DMS79 (cell line): Measurements from ENCODE around the gene AVP.

Source experiments
- DNase-seq: peaks from one replicate; lab custom pipeline; 2025; lab: John Stamatoyannopoulos, UW

The AVP gene

DNA sequence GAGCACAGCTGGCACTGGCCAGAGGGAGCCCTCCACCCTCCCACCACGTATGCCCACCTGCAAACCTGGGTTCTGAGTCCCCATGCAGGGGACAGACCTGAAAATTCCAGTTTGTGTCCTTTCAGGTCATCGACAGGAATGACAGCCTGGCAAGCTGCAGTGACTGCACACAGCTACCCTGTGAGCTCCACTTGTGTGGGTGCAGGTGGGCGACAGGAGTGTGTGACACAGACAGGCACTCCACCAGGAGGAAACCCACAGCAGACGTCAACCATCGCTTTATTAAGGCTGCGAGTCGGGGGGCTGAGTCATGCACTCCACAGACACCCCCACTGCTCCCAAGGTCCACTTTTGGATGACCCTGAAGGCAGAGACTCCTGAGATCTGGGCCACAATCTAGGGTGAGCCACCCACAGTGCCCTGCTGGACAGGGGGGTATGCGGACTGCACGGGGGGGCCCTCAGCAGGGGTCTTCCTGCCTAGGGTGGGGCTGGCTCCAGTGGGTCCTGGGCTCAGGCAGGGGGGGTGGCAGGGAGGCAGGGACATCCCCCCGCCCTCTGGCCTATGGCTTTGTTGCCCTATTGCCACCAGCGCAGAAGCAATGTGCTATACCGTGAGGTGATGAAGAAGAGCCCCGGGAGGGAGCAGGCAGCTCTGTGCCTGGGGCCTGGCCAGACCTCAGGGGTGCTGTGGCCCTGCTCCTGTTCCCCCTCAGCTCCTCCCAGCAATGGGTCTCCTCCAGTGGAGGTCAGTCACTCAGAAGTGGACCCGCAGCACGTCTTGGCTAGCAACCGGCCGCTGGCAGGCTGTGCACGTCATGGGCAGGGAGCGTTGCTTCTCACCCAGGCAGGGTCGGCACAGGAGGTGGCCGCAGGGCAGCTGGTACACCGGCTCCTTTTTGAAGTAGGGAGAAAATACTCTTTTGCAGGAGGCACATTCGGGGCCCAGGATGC is 25.1 kb upstream of the AVP start:
- DNase-seq, result no peak

DNA sequence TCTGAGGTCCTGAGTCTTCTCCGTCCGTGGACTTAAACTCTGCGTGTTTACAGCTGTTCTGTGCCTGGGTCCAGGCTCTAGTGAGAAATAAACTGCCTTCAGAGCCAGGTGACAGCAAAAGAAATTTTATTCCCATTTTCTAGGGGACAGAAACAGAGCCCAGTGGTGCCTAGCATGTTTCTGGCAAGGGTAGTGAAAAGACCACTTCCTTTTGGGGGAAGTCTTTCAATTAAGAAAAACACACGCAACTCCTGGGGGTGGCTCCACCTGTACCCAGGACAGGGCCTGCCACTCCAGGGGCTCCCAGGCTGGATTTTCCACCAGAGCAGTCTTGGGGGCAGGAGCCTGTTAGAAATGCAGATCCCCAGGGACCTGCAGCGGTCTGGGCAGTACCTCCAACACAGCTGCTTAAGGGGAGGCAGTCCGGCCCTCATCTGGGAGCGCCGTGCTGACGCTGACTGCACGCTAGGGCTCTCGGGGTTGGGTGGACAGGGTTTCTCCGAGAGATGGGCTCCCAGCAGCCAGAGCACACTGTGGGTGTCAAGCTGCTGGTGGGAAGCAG is 23.0 kb upstream of the AVP start:
- DNase-seq, result no peak

DNA sequence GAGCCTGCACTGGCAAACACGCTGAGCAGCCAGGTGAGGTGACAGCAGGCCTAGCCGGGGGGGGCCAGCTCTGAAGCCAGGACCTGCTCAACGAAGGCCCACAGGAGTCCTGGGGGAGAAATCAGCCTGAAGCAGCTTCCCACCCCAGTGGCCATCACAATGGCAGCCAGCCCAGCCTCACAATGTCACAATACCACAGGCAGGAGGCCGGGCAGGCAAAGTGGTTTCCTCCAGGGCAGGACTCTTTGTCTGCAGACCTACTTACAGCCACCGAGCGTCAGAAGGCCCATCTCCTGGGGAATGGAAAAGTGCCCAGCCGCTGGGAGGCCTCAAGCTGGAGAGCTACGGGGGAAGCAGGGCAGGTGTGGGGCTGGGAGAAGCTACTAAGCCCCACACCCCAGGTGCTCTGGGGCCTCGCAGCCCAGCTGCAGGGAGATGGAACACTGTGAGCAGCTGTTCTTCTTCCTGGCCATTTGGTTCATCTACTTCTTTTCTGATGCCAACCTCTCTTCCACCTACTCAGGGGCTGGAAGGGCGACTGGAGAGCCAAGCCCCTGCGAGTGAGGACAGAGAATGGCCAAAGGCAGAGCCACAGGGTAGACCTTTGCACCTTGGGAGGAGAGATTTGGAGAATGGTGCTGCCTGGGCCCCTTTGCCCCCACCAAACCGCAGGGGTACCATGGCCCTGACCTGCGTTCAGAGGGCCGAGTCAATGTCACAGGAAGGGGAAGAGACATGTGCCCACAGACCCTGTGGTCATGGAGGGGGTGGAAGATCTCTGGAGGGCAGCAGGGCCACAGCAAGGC is 22.3 kb upstream of the AVP start:
- no peak for DNase-seq

DNA sequence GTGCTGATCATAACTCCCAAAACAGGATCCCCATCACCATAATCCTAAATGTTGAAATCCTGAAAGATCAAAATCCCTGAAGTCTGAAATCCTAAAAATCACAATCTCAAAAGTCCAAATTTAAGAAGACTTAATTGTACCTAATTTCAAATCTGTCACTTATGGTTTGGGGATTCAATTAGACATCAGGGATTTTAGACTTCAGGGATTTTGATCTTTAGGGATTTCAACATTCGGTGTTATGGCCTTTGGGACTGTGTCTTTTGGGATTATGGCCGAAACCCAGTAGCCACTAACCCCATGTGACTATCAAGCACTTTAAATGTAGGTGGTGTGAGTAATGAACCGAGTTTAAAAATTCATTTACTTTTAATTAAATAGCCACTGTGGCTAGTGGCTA is 21.7 kb upstream of the AVP start:
- no peak for DNase-seq

DNA sequence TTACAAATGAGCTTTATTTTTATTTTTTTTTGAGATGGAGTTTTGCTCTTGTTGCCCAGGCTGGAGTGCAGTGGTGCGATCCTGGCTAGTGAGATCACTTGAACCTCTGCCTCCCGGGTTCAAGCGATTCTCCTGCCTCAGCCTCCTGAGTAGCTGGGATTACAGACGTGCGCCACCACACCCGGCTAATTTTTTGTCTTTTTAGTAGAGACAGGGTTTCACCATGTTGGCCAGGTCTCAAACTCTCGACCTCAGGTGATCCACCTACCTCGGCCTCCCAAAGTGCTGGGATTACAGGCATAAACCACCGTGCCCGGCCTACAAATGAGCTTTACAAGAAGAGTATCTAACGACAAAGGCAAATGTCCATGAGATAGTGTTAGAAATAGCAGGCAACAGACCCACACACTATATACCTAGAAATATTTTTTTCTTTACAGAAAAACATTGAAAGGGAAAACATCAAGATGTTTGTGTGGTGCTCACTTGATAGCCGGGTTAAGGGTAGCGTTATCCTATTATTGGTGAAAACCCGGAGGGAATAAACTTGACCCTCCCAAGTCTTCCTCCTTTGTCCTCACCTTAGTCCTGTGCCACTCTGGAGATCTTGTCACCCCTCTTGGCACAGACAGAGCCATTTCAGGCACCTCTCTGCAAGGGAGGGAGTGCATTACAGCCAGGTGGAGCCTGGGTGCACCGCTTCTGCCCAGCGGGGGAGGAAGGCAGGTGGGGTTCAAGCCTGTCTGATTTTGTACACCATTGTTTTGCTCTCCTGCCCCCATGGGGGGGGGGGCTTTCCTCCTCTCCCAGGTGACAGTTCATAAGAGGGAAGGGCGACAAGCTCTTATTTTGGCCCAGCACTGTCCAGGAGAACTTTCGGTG is 21.0 kb upstream of the AVP start:
- no peak for DNase-seq

DNA sequence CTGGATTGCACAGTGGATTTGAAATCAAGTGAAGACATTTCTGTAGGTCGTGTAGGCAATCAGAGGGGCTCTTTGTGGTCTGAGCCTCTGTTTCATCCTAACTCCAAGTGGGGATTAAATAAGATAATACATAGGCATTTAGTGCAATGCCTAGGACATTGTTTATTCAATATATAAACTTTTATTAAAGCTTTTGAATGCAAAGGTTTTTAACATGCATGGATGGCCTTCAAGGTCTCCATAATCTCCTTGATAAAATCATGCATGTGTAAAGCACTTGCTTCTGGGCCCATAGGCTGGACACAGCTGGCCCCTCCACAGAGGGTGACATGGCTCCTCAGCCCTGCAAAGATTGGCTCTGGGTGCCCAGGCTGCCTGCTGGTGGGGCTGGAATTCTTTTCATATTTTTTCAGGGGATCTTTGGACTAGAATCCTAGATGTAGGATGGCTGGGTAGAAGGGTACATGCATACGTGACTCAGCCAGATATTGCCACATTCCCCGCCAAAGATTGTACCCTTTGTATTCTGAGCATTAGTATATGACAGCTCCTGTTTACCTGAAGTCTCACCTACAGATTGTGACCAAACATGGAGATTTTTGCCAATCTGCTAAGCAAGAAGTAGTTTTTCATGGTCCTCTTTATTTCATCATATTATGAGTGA is 19.0 kb upstream of the AVP start:
- no peak for DNase-seq

DNA sequence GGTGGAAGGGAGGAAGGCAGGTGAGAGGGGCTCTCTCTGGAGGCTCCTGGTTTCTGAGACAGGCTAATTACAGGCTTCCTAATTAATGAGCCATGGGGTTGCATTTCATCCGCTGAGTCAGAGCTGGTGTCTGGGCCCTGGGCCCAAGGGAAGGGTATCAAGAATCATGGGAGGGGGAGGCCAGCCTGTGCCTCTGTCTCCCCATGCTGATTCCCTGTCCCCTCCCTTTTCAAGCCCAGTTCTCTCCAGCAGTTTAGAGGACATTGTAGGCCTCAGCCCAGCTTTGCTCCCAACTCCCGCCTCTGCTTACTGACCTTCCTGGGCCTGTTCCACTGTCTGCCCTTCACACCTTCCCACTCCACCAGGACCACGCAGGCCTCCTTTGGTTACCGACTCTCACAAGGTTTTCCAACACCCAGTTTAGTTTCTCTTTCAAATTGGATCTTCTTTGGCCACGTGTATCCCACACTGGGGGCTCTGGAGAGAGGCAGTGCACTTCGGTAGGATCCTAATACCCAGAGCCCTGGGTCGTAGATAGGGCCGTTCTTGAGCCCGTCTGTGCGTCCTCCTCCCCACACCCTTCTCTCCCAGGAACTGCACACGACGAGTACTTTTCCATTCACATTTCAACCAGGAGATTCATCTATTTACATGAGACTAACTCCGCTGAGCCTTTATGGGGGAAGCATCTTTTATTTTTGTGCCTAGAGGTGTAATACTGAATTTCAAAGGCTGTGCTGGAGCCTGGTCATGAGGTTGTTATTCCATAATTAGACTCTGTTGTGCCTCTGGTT is 18.2 kb upstream of the AVP start:
- no peak for DNase-seq

DNA sequence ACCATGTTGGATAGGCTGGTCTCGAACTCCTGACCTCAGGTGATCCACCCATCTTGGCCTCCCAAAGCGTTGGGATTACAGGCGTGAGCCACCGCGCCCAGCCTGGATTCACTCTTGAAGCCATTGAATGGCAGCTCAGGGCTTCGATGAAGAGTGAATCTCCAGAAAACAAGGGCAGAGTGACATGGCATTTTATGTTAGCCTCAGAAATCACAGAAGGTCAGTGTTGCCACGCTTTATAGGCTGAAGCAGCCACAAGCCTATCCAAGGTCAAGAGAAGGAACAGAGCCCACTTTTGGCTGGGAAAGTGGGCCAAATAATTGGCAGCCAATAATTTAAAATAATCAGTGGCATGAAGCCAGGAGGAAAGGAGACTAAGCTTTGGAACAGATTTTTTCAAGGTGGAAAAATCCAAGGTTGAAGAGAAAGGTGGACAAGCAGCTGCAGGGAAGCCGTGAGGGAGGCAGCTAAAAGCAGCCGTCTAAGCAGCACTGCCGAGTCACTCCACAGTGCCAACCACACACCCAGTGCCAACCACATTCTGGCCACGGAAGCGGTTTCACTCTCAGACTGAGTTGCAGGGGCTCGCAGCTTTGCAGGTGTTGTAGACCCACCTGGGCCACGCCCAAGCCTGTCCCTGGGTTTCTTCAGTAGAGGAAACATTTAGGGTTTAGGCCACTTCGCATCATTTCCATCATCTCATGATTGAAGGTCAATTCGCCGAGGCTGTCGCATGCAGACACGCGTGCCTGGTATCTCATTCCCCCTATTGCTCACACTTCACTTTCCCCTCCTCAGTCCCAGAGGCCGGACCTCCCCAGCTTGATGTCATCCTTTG is 17.4 kb upstream of the AVP start:
- DNase-seq, result no peak

DNA sequence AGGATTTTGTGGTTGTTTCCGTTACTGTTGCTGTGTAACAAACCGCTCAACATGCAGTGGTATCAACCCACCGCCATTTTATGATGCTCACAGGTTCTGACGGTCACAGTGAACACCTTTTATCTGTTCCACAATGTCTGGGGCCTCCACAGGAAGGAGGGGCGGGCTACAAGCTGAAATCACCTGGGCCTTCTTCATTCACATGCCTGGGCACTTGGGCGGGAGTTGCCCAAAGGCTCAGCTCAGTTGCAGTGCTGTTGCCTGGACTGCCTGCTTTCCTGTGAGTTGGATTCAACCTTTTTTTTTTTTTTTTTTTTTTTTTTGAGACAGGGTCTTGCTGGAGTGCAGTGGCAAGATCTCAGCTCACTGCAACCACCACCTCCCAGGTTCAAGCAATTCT is 16.7 kb upstream of the AVP start:
- DNase-seq, result no peak

DNA sequence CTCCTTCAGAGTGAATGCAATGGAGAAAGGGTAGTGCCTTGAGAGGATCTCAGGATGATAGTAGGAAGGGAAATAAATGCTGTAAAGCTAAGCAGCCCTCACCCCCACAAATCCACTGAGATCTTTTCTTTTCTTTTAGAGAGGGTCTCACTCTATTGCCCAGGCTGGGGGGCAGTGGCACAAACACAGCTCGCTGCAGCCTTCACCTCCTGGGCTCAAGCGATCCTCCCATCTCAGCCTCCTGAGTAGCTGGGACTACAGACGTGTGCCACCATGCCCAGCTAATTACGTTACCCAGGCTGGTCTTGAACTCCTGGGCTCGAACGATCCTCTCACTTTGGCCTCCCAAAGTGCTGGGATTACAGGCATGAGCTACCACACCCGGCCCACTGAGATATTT is 16.0 kb upstream of the AVP start:
- no peak for DNase-seq

DNA sequence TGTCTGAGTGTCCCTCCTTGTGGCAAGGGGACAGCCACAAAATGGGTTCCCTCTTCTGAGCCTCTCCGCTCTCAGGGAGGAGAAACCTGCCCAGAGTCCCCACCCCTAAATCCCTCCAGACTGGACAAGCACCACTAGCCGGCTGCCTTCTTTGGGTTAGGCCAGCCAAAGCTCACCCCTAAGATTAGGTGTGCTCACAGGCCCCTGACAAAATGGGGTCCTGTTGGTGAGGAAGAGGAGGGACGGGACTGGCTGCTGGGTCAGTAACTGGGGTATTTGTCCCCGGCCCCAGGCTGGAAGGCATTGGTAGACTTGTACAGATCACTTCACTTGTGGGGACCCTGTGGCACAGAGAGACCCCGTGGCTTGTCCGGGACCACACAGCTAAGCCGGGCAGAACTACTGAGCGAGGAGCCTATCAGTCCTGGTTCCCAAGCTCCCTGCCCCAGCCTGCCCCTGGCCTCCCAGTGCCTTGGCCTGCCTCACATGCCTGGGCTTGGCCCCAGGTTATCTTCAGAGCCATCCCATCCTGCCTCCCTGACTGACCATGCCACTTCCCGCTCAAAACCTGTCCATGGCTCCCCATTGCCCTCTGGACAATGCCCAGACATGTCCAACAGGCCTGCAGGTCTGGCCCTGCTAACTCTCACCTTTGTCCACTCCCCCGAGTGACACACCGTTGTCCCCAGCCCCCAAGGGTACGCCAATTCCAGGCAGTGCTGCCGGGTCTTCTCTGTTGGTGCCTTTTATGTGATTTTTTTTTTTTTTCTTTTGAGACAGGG is 10.5 kb upstream of the AVP start:
- no peak for DNase-seq

DNA sequence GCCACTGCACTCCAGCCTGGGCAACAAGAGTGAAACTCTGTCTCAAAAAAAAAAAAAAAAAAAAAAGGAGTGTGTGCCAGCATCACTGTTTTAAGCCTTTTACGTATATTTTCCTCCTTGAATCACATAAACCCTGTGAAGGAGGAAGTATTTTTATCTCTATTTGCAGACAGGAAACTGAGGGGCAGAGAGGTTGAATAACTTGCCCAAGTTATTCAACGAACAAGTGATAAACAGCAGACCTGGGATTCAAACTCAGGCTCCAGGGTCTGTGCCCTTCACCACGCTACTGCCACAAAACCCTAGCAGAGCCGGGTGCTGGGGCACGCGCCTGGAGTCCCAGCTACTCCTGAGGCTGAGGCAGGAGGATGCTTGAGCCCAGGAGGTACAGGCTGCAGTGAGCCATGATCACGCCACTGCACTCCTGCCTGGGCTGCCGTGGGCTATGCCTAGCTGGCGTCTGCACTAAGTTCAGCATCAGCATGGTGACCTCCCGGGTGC is 9.4 kb upstream of the AVP start:
- DNase-seq, result no peak

DNA sequence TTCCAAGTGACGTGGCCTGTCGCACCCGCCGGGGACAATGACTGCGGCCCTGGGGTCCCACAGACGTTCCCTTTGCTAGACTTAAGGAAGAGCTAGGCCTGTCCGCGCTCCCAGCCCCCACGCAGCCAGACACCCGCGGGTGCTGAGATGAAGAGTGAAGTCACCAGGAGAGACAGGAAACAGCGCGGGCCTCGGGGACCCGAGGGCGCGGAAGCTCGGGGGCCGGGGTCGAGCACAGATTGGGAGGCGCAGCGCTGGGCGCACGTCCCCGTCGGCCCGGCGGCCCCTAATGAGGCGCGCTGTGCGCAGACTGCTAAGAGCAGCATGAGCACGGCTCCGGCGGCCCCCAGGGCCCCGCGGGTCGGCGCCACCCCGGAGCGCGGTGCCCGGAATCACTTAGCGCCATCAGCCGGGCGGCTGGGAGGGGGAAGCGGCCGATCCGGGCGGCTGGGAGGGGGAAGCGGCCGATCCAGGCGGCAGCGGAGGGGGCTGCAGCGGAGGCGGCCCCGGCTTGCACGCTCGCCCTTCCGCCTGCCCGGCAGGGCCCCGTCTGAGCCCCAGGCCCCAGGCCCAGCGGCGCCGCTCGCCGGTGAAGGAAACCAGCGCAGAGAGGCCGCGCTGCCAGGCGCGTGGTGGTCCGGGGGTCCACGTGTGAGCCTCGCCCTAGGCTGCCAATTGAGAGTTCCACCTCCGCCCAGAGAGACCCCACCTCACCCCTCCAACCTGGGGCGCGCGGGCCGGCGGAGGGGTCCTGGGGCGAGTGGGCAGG is 8.3 kb upstream of the AVP start:
- DNase-seq, result no peak

DNA sequence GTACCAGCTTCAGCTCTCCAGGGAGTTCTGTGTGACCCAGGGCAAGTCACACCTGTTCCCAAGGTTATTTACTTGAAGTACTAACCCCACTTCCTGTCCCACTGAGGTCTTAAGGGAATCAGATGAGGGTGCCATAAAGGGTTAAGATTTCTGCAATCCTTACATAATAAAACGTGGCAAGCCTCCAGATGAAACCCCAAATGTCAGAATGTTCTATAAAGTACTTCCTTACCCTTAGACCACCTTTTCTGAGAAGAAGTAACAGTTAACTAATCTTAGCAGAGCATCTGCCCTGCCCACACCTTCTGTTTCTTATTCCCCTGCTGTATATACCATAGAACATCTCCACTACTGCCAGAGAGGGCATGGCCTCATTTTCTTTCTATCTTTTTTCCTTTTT is 6.0 kb upstream of the AVP start:
- no peak for DNase-seq

DNA sequence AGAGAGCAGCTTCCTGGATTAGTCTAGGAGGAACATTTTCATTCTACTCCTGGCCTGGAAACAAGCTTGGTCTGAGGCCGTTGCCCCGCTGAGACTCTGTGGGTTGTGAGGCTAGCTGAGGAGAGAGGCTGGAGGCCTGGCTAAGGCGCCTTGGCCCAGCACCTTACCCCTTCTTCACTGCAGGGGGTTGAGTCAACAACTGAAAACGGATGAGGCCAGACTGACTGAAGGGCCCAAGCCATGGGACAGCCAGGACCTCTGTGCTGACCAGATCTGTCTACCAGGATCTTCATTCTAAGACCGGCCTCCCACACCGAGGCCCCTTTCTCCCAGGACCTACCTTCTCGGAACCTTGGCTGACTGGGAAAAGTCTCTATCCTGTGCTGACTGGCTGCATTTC is 3.5 kb upstream of the AVP start:
- DNase-seq, result no peak

DNA sequence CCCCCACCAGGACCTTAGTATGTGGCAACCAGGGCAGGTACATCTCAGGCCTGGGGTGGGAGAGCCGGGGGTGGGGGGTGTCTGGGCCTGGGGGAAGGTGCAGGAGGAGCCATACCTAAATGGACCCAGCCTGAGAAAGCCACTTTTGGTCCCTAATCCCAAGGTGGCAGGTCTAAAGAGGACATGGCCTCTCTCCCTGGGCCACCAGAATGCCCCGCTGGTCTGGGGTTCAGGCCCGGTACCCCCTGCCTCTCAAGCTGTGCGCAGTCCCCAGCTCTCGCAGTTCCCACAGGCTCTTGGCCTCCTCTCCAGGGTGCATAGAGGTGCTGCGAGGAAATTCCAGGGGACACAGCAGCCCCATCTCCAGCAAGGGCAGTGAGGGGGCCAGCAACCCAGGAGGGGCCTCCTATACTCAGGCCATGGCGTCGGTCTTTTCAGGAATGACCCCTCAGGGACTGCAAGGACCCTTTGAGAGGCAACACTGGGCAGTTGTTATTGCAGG is 1.1 kb upstream of the AVP start:
- no peak for DNase-seq

DNA sequence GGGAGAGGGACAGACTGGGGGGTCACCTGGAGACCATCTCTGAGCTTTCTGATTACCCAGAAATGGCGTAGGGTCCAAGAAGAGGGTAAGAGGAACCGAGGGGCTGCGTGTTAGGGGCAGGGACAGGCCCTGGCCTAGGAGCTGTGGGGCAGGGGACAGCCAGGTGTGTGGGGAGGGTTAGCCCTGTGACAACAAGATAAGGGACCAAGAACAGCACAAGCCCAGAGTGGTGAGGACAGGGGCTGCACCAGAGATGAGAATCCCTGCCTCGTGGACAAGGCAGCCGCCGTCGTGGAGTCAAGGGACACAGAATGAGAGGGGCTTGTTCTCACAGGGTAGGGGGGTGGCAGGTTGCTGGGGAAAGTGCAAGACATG is 449 bp upstream of the AVP start:
- no peak for DNase-seq
